GM12801 (cell line): ENCODE measurements around the gene TICRR.

ENCODE experiments used
- TF ChIP-seq, protein P1 (sequence below): IDR thresholded peaks from one replicate; pipeline ENCODE4 v1.5.1; 2011; ENCODE audit warnings: control low read depth; ENCODE audit not compliant: insufficient read length; ENCODE audit errors: extremely low read depth

The TICRR gene

GRCh38 chr15:89647191-89647851, 72.1 kb downstream of the TICRR start:
- TF ChIP-seq, protein P1, sequence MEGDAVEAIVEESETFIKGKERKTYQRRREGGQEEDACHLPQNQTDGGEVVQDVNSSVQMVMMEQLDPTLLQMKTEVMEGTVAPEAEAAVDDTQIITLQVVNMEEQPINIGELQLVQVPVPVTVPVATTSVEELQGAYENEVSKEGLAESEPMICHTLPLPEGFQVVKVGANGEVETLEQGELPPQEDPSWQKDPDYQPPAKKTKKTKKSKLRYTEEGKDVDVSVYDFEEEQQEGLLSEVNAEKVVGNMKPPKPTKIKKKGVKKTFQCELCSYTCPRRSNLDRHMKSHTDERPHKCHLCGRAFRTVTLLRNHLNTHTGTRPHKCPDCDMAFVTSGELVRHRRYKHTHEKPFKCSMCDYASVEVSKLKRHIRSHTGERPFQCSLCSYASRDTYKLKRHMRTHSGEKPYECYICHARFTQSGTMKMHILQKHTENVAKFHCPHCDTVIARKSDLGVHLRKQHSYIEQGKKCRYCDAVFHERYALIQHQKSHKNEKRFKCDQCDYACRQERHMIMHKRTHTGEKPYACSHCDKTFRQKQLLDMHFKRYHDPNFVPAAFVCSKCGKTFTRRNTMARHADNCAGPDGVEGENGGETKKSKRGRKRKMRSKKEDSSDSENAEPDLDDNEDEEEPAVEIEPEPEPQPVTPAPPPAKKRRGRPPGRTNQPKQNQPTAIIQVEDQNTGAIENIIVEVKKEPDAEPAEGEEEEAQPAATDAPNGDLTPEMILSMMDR: no peak

DNA sequence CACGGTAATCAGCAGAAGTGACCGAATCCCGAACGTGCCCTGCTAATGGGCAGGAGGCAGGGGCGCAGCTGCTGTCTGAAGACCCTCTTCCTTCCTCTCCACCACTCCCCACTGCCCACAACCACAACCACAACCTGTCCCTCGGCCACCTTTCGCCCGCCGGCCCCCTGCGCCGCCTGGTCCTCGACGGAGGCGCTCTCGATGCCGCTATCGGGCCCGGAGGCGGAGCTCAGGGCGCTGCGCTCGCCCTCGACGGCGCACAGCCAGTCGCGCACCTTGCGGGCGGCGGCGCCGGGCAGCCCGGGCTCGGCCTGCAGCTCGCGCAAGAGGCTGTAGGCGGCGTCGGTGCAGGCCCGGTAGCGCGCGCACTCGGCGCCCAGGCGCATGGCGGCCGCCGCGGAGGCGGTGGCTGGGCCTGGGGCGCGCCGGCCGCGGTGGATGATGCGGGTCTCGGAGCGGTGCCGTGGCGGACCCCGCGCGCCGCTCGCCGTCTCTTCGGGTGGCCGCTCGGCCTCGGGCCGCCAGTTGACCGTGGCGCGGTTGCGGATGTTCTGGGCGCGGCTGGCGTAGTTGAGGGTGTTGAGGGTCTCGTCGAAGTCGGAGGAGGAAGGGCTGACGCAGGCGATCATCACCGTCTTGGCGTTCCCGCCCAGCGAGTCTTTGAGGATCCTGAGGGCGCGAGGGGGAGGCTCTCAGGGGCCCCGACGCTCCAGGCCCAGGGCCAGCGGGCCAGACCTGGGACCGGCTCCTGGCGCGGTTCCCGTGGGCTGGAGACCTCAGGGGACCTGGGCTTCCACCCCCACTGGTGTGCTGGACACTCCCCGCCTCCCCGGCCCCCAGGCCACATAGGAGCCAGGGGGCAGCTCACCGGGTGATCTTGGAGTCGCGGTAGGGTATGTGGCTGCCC, 73.1 kb downstream of the TICRR start:
- TF ChIP-seq, protein P1: no peak

- TF ChIP-seq, protein P1: no peak
These were observed 73.8 kb downstream of the TICRR start for GRCh38 chr15:89649013-89649625.

DNA sequence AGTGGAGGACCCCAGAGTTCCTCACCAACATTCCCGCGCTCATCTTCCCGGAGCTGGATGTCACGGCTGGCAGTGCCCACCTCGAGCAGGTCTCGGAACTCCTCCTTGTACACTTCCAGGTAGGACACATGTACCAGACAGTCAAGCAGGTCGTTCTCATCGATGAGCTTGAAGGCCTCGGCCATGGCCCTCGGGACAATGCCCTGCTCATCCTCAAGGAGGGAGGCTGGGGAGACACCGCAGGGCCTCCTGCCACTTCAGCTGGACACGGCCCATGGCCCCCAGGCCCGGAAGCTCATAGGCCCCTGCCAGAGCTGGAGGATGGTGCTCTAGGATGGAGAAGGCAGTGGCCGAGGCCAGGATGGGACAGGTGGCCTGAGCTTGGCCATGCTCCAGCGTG, 74.4 kb downstream of the TICRR start:
- TF ChIP-seq, protein P1: no peak

GRCh38 chr15:89652131-89652530, 76.9 kb downstream of the TICRR start:
- TF ChIP-seq, protein P1: no peak

DNA sequence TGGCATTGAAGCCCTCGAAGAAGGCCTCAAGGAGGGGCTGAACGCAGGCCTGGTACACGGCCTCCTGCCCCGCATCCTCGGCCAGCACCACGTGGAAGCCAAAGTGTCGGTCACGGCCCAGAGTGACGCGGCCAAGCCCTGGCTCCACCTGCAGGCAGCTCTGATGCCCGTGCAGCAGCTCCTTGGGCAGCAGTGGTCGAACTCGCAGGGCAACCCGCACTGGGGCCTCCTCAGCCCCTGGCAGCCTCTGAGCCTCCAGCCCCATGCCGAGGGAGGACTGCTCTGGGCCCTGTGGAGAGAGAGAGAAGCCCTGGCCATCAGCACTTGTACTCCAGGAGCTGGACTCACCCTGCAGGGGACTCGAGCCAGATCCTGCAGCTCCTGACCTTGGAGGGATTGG, 77.4 kb downstream of the TICRR start:
- TF ChIP-seq, protein P1: no peak

DNA sequence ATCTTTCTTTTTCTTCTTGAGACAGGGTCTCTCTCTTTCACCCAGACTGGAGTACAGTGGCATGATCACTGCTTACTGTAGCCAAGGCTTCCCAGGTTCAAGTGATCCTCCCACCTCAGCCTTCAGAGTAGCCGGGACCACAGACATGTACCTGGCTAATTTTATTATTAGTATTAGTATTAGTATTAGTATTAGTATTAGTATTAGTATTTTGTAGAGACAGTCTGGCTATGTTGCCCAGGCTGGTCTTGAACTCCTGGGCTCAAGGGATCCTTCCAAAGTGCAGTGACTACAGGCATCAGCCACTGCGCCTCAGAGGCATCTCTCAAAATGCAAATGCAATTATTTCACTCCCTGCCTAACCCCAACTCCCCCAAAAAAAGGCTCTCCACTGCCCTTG, 78.3 kb downstream of the TICRR start:
- TF ChIP-seq, protein P1: no peak
